SK-N-SH (cell line): ENCODE results near the gene TPBG. TPM values are rescaled to one million over a fixed set of nuclear protein-coding genes. Genes with fewer than 3 reads are reported as not detected.

ENCODE experiments used
- CTCF ChIA-PET: fragments of 300-600, 350-600 bp; formaldehyde crosslinking; extraction: SDS; loops from one replicate; lab custom pipeline; 2021; lab: Yijun Ruan, JAX
- POLR2A ChIA-PET: fragments of 350-600 bp; sonication (Branson Sonifier 250); formaldehyde crosslinking; extraction: SDS; loops from one replicate; lab custom pipeline; 2020; ENCODE audit warnings: antibody characterized with exemption, inconsistent platforms; lab: Yijun Ruan, JAX
- DNase-seq: peaks from one replicate; pipeline ENCODE4 v3.0.0; 2012
- H2AFZ ChIP-seq: fragments of 200-600 bp; sonication (generic); 2 replicates; pipeline ENCODE4 v1.8.1; 2016; ENCODE audit warnings: antibody characterized with exemption, mild to moderate bottlenecking, low read depth
- H3F3A ChIP-seq: fragments of 200-600 bp; sonication (generic); replicated peaks from 2 replicates; pipeline ENCODE3; 2016; ENCODE audit warnings: antibody characterized with exemption, mild to moderate bottlenecking; ENCODE audit not compliant: insufficient read depth
- H3K27ac ChIP-seq, 2 experiments: fragments of 200-500 bp in 1 of 2; fragments of 200-600 bp in 1 of 2; sonication (Bioruptor generic) in 1 of 2; sonication (generic), shearing (Covaris generic) in 1 of 2; 2 replicates each; pipeline versions ENCODE4 v1.5.1 to v1.6.1; 2014 to 2016; ENCODE audit warnings: low read depth in 2 of 2, inconsistent platforms in 1 of 2, low read length in 1 of 2, mild to moderate bottlenecking in 1 of 2, mixed read lengths in 1 of 2
- H3K27me3 ChIP-seq: fragments of 200-600 bp; sonication (generic), shearing (Covaris generic); 2 replicates; pipeline ENCODE4 v1.6.1; 2016; ENCODE audit warnings: mixed run types; ENCODE audit not compliant: insufficient read depth
- H3K36me3 ChIP-seq, 2 experiments: fragments of 200-500 bp in 1 of 2; fragments of 200-600 bp in 1 of 2; sonication (Bioruptor generic) in 1 of 2; sonication (generic) in 1 of 2; replicated peaks in 1 of 2; 2 replicates each; pipeline versions ENCODE3 to v1.5.1; 2014 to 2016; ENCODE audit warnings: low read length in 1 of 2, mild to moderate bottlenecking in 1 of 2; ENCODE audit not compliant: insufficient read depth in 2 of 2, control insufficient read depth in 1 of 2
- H3K4me1 ChIP-seq, 2 experiments: fragments of 200-500 bp in 1 of 2; fragments of 200-600 bp in 1 of 2; sonication (Bioruptor generic) in 1 of 2; sonication (generic), shearing (Covaris generic) in 1 of 2; 2 replicates each; pipeline versions ENCODE4 v1.5.1 to v1.6.1; 2014 to 2016; ENCODE audit warnings: low read depth in 1 of 2, low read length in 1 of 2, mixed run types in 1 of 2; ENCODE audit not compliant: insufficient read depth in 2 of 2, control insufficient read depth in 1 of 2
- H3K4me2 ChIP-seq: fragments of 200-600 bp; sonication (generic), shearing (Covaris generic); 2 replicates; pipeline ENCODE4 v1.6.1; 2017; ENCODE audit warnings: mixed run types
- H3K4me3 ChIP-seq, 2 experiments: fragments of 200-500 bp in 1 of 2; fragments of 200-600 bp in 1 of 2; sonication (Bioruptor generic) in 1 of 2; sonication (generic), shearing (Covaris generic) in 1 of 2; 2 replicates each; pipeline versions ENCODE4 v1.5.1 to v1.8.1; 2014 to 2016; ENCODE audit warnings: low read depth in 2 of 2, inconsistent platforms in 1 of 2, low read length in 1 of 2, mild to moderate bottlenecking in 1 of 2, mixed read lengths in 1 of 2, moderate library complexity in 1 of 2
- H3K79me2 ChIP-seq: fragments of 200-600 bp; sonication (generic); 2 replicates; pipeline ENCODE4 v1.8.1; 2017; ENCODE audit warnings: mild to moderate bottlenecking; ENCODE audit not compliant: insufficient read depth
- H3K9ac ChIP-seq: fragments of 200-600 bp; sonication (generic); 2 replicates; pipeline ENCODE4 v1.6.1; 2017; ENCODE audit warnings: mixed run types
- H3K9me2 ChIP-seq: fragments of 200-600 bp; sonication (generic); 2 replicates; pipeline ENCODE4 v1.6.1; 2017; ENCODE audit warnings: mixed run types
- H3K9me3 ChIP-seq: fragments of 200-600 bp; sonication (generic); 2 replicates; pipeline ENCODE4 v1.6.1; 2017; ENCODE audit warnings: mixed run types, mild to moderate bottlenecking, moderate library complexity
- H4K20me1 ChIP-seq: fragments of 200-600 bp; sonication (generic); 2 replicates; pipeline ENCODE4 v1.6.1; 2017; ENCODE audit warnings: mild to moderate bottlenecking, mixed run types; ENCODE audit not compliant: insufficient read depth
- CHD2 ChIP-seq: fragments of 150-350 bp; IDR thresholded peaks from 2 replicates; pipeline ENCODE4 v1.6.1; 2018; ENCODE audit warnings: low read length; ENCODE audit not compliant: partially characterized antibody
- CTCF ChIP-seq: fragments of 200-600 bp; sonication (generic); IDR thresholded peaks from 2 replicates; pipeline ENCODE4 v1.6.1; 2017; ENCODE audit warnings: antibody characterized with exemption, mild to moderate bottlenecking, moderate library complexity
- EP300 ChIP-seq, 2 experiments: IDR thresholded peaks; 2 replicates each; pipeline versions ENCODE4 v1.4.0 to v1.6.1; 2012; ENCODE audit warnings: borderline replicate concordance in 1 of 2, low read depth in 1 of 2, low read length in 1 of 2
- FOXJ3 ChIP-seq: sonication (generic); formaldehyde crosslinking; IDR thresholded peaks from 2 replicates; pipeline ENCODE4 v1.5.1; 2020; ENCODE audit warnings: mild to moderate bottlenecking, missing genetic modification reagents
- GABPA ChIP-seq: IDR thresholded peaks from 2 replicates; pipeline ENCODE4 v1.4.0; 2012; ENCODE audit warnings: low read depth, mild to moderate bottlenecking
- JUND ChIP-seq: IDR thresholded peaks from 2 replicates; pipeline ENCODE4 v1.4.0; 2012
- NFIC ChIP-seq: IDR thresholded peaks from 2 replicates; pipeline ENCODE4 v1.4.0; 2012; ENCODE audit warnings: borderline replicate concordance
- PBX3 ChIP-seq: IDR thresholded peaks from 2 replicates; pipeline ENCODE4; 2012
- RAD21 ChIP-seq: IDR thresholded peaks from 2 replicates; pipeline ENCODE4 v1.6.1; 2012; ENCODE audit warnings: mild to moderate bottlenecking, low read length
- RCOR1 ChIP-seq: fragments of 150-350 bp; IDR thresholded peaks from 2 replicates; pipeline ENCODE4 v1.6.1; 2017; ENCODE audit warnings: antibody characterized with exemption, low read length
- REST ChIP-seq: IDR thresholded peaks from 2 replicates; pipeline ENCODE4 v1.6.1; 2012; ENCODE audit warnings: mild to moderate bottlenecking, low read depth, low read length, moderate library complexity
- SMC3 ChIP-seq: IDR thresholded peaks from 2 replicates; pipeline ENCODE4 v1.6.1; 2012; ENCODE audit warnings: low read depth, low read length, improper control_type of control experiment
- TAF1 ChIP-seq: IDR thresholded peaks from 2 replicates; pipeline ENCODE4 v1.6.1; 2012; ENCODE audit warnings: low read depth, mild to moderate bottlenecking, low read length, moderate library complexity, borderline replicate concordance
- TCF12 ChIP-seq: IDR thresholded peaks from 2 replicates; pipeline ENCODE4 v1.4.0; 2012
- YY1 ChIP-seq: IDR thresholded peaks from 2 replicates; pipeline ENCODE4 v1.4.0; 2012; ENCODE audit warnings: low read depth, mild to moderate bottlenecking
- WGBS: methylation state at CpG from one replicate; pipeline ENCODE4 v1.1.6; 2017; ENCODE audit warnings: low lambda C conversion rate; 5-methylcytosine and 5-hydroxymethylcytosine counted together
- polyA plus RNA-seq, 3 experiments: library from polyadenylated mRNA; depleted of rRNA; stranded (reverse); fragments of >200 nt; gene quantifications; 2 replicates each; pipeline ENCODE4 v1.2.3, GENCODE V29; 2012

The TPBG gene
- polyA plus RNA-seq, 1 of the 3 experiments (the other 2 are of a cell fraction), result 128 TPM

- no peak for TF ChIP-seq NFIC
Observed at GRCh38 chr6:82385102-82385501, 21.5 kb downstream of the TPBG start (continued).

- H2AFZ ChIP-seq, result no peak overlapping the region
- no peak overlapping the region for H3K4me3 ChIP-seq
- no peaks in the 10 kb centered on the region for H3F3A ChIP-seq
- POLR2A ChIA-PET, result no interaction called here
- peaks cover 3 to 5% of the 10 kb centered on the region in 2 experiments; a peak in 2 of 4 replicates for H3K4me1 ChIP-seq
- H3K9me2 ChIP-seq, result no peaks in the 10 kb centered on the region
- TF ChIP-seq TAF1 (no peak), FOXJ3 (no peak), EP300 (IDR thresholded peaks at IDR 0.05; ENCODE audit: borderline replicate concordance in 1 of 2, low read depth in 1 of 2, low read length in 1 of 2) (no peak), RAD21 (no peak), CHD2 (no peak), RCOR1 (no peak), REST (no peak), SMC3 (no peak), YY1 (no peak), GABPA (no peak), PBX3 (no peak), TCF12 (no peak), JUND (no peak), CTCF (no peak)
- H3K79me2 ChIP-seq, result no peaks in the 10 kb centered on the region
- WGBS, result 83% methylated on average over 2 of the region's 2 CpGs
- no peak overlapping the region for H3K27ac ChIP-seq
- H3K9ac ChIP-seq, result no peak overlapping the region
- no peak overlapping the region for H3K4me2 ChIP-seq
- H3K36me3 ChIP-seq, result no peaks in the 10 kb centered on the region
- DNase-seq, result no peak
- CTCF ChIA-PET, result interaction anchor here (0.7 kb wide), 1 partner anchor 20 kb away, joined by 3 read pairs; no protein-coding TSS in a partner anchor
- H3K27me3 ChIP-seq, result no peaks in the 10 kb centered on the region
- H4K20me1 ChIP-seq, result no peaks in the 10 kb centered on the region
- no peaks in the 10 kb centered on the region for H3K9me3 ChIP-seq
Observed at GRCh38 chr6:82385546-82385945, 21.9 kb downstream of the TPBG start.
